ENCODE results near the gene EPHB1. TPM values are rescaled to one million over a fixed set of nuclear protein-coding genes. Genes with fewer than 3 reads are reported as not detected.

Gene EPHB1
- total RNA-seq, 3 donors from 2014 or later: 1.8 to 5.9 (median 3.4) TPM

- intact Hi-C loops (cut with DNase I; ENCODE audit: low total_unique reads): no loop called here
- DNase-seq (ENCODE audit: low spot score in 2 of 2): no peak
- H3K27ac ChIP-seq: no peak overlapping the region
- no peak overlapping the region for H3K4me3 ChIP-seq
- no peaks in the 10 kb centered on the region for H3K4me1 ChIP-seq
- H3K9me3 ChIP-seq: peaks cover 0 to 11% of the 10 kb centered on the region in 2 donors
- no peaks in the 10 kb centered on the region for H3K27me3 ChIP-seq
- no peaks in the 10 kb centered on the region for H3K36me3 ChIP-seq
- TF ChIP-seq CTCF (IDR thresholded peaks at IDR 0.05) (no peak), POLR2AphosphoS5 (IDR thresholded peaks at IDR 0.05) (no peak), POLR2A (IDR thresholded peaks at IDR 0.05) (no peak)
Observed at GRCh38 chr3:134928819-134929218, 133.8 kb downstream of the EPHB1 start.

GRCh38 chr3:134929976-134930375 is 134.9 kb downstream of the EPHB1 start:
- Histone ChIP-seq H3K4me1 (no peaks in the 10 kb centered on the region), H3K9me3 (peaks cover 0 to 4% of the 10 kb centered on the region in 2 donors), H3K27ac (no peak overlapping the region), H3K27me3 (no peaks in the 10 kb centered on the region), H3K36me3 (no peaks in the 10 kb centered on the region), H3K4me3 (no peak overlapping the region)
- intact Hi-C loops (cut with DNase I; ENCODE audit: low total_unique reads): no loop called here
- TF ChIP-seq CTCF (IDR thresholded peaks at IDR 0.05) (no peak), POLR2AphosphoS5 (IDR thresholded peaks at IDR 0.05) (no peak)
- no peak for DNase-seq (ENCODE audit: low spot score in 2 of 2)

- DNase-seq (ENCODE audit: low spot score in 2 of 2): no peak
- Histone ChIP-seq H3K27ac (no peak overlapping the region), H3K27me3 (no peaks in the 10 kb centered on the region), H3K36me3 (no peaks in the 10 kb centered on the region), H3K4me3 (no peak overlapping the region), H3K9me3 (no peaks in the 10 kb centered on the region), H3K4me1 (no peaks in the 10 kb centered on the region)
- no peak for TF ChIP-seq POLR2AphosphoS5 (IDR thresholded peaks at IDR 0.05)
- no peak for TF ChIP-seq POLR2A (IDR thresholded peaks at IDR 0.05)
- no peak for TF ChIP-seq CTCF (IDR thresholded peaks at IDR 0.05)
- intact Hi-C loops (cut with DNase I; ENCODE audit: low total_unique reads): no loop called here
Observed at GRCh38 chr3:134931045-134931785, 136.2 kb downstream of the EPHB1 start.

GRCh38 chr3:134932035-134932434 is 137.0 kb downstream of the EPHB1 start:
- no peak for DNase-seq (ENCODE audit: low spot score in 2 of 2)
- intact Hi-C loops (cut with DNase I; ENCODE audit: low total_unique reads): no loop called here

More at GRCh38 chr3:134932035-134932434, 137.0 kb downstream of the EPHB1 start:
- Histone ChIP-seq H3K4me1 (no peaks in the 10 kb centered on the region), H3K4me3 (no peak overlapping the region), H3K9me3 (no peaks in the 10 kb centered on the region), H3K27ac (no peak overlapping the region), H3K36me3 (no peaks in the 10 kb centered on the region), H3K27me3 (no peaks in the 10 kb centered on the region)
- no peak for TF ChIP-seq POLR2AphosphoS5 (IDR thresholded peaks at IDR 0.05)
- no peak for TF ChIP-seq POLR2A (IDR thresholded peaks at IDR 0.05)
- TF ChIP-seq CTCF (IDR thresholded peaks at IDR 0.05): no peak
